ENCODE data around the gene PARVB. TPM values are rescaled to one million over a fixed set of nuclear protein-coding genes. Genes with fewer than 3 reads are reported as not detected.

The PARVB gene
- total RNA-seq, 4 donors from 2014 or later: 32.1 to 61.9 (median 41.9) TPM

GRCh38 chr22:44039566-44040171 is 15.6 kb downstream of the PARVB start:
- no peak overlapping the region for H3K27ac ChIP-seq
- no peak overlapping the region for H3K4me3 ChIP-seq
- no peaks in the 10 kb centered on the region for H3K27me3 ChIP-seq
- peaks cover 3 to 30% (median 11%) of the 10 kb centered on the region in 3 donors for H3K4me1 ChIP-seq
- H3K36me3 ChIP-seq: no peaks in the 10 kb centered on the region
- WGBS, 2 donors (ENCODE audit: low coverage in 1 of 2): 80 to 94% methylated on average over 2 to 7 of the region's 8 CpGs
- TF ChIP-seq CTCF (IDR thresholded peaks at IDR 0.05): no peak
- no peak for TF ChIP-seq POLR2A (IDR thresholded peaks at IDR 0.05)
- no peak for TF ChIP-seq POLR2AphosphoS5 (IDR thresholded peaks at IDR 0.05)
- no peak for TF ChIP-seq EP300 (IDR thresholded peaks at IDR 0.05)
- ATAC-seq: no peak
- no peaks in the 10 kb centered on the region for H3K9me3 ChIP-seq

- no peak for ATAC-seq
- no peaks in the 10 kb centered on the region for H3K9me3 ChIP-seq
- WGBS, 2 donors (ENCODE audit: low coverage in 1 of 2): 46 to 53% methylated on average over 10 to 13 of the region's 20 CpGs
- H3K4me1 ChIP-seq: peaks cover 3 to 24% (median 6%) of the 10 kb centered on the region in 3 donors
- no peak overlapping the region for H3K4me3 ChIP-seq
- no peaks in the 10 kb centered on the region for H3K27me3 ChIP-seq
- H3K36me3 ChIP-seq: no peaks in the 10 kb centered on the region
- peak overlapping the region in 3 of 4 donors; percentile 1 to 60 (median 60) for H3K27ac ChIP-seq
- TF ChIP-seq POLR2AphosphoS5 (IDR thresholded peaks at IDR 0.05): no peak
- no peak for TF ChIP-seq POLR2A (IDR thresholded peaks at IDR 0.05)
- no peak for TF ChIP-seq CTCF (IDR thresholded peaks at IDR 0.05)
- no peak for TF ChIP-seq EP300 (IDR thresholded peaks at IDR 0.05)
Observed at GRCh38 chr22:44042249-44043218, 18.4 kb downstream of the PARVB start.

DNA sequence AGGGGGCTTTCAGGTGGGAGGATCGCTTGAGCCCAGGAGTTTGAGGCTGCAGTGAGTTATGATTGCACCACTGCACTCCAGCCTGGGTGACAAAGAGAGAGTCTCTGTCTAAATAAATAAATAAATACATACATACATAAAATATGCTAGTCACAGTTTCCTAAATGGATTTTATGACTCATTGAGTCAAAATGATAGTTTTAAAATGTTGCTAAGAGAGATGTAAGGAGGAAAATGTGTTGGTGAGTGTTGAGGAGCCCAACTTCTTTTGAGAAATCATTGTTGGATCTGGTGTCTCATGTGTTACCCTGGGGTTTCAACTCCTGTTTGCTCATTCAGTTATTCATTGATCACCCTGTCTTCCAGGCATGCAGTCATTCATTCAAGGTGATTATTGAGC is 21.0 kb downstream of the PARVB start:
- WGBS, 2 donors (ENCODE audit: low coverage in 1 of 2): 100% methylated on average over 1 of the region's 1 CpG; no CpG with 5 or more reads in 1 of the 2 donors

GRCh38 chr22:44046485-44047141 is 22.5 kb downstream of the PARVB start:
- Histone ChIP-seq H3K27me3 (no peaks in the 10 kb centered on the region), H3K27ac (no peak overlapping the region), H3K36me3 (no peaks in the 10 kb centered on the region), H3K9me3 (no peaks in the 10 kb centered on the region), H3K4me3 (no peak overlapping the region), H3K4me1 (peaks cover 0 to 39% (median 0%) of the 10 kb centered on the region in 3 donors)
- no peak for TF ChIP-seq POLR2A (IDR thresholded peaks at IDR 0.05)
- TF ChIP-seq CTCF (IDR thresholded peaks at IDR 0.05): no peak
- TF ChIP-seq POLR2AphosphoS5 (IDR thresholded peaks at IDR 0.05): no peak
- TF ChIP-seq EP300 (IDR thresholded peaks at IDR 0.05): no peak
- 87% methylated on average over 9 of the region's 14 CpGs; no CpG with 5 or more reads in 1 of the 2 donors for WGBS, 2 donors (ENCODE audit: low coverage in 1 of 2)
- no peak for ATAC-seq

More for the DNA sequence above, 21.0 kb downstream of the PARVB start:
- no peak for TF ChIP-seq CTCF (IDR thresholded peaks at IDR 0.05)
- TF ChIP-seq POLR2AphosphoS5 (IDR thresholded peaks at IDR 0.05): no peak
- TF ChIP-seq EP300 (IDR thresholded peaks at IDR 0.05): no peak
- TF ChIP-seq POLR2A (IDR thresholded peaks at IDR 0.05): no peak
- H3K27ac ChIP-seq: no peak overlapping the region
- no peak for ATAC-seq
- no peaks in the 10 kb centered on the region for H3K36me3 ChIP-seq
- no peak overlapping the region for H3K4me3 ChIP-seq
- H3K4me1 ChIP-seq: peaks cover 0 to 31% (median 0%) of the 10 kb centered on the region in 3 donors
- no peaks in the 10 kb centered on the region for H3K9me3 ChIP-seq
- H3K27me3 ChIP-seq: no peaks in the 10 kb centered on the region
